HG03469 (cell line): ENCODE results near the gene NPY2R.

ENCODE experiments used
- ATAC-seq: cut with Tn5 transposase; IDR thresholded peaks from one replicate; pipeline ENCODE4 v1.9.1; 2021; ENCODE audit warnings: mild to moderate bottlenecking, moderate library complexity, moderate number of reproducible peaks; ENCODE audit not compliant: unreplicated experiment

NPY2R gene

GRCh38 chr4:155248002-155248896 is 39.8 kb downstream of the NPY2R start:
- ATAC-seq, result no peak

GRCh38 chr4:155249016-155249566 is 40.7 kb downstream of the NPY2R start:
- ATAC-seq, result no peak

GRCh38 chr4:155252327-155252726 is 43.9 kb downstream of the NPY2R start:
- ATAC-seq, result no peak

GRCh38 chr4:155263480-155263879 is 55.0 kb downstream of the NPY2R start:
- ATAC-seq, result no peak

- ATAC-seq, result no peak
Measured at GRCh38 chr4:155265113-155265512, 56.7 kb downstream of the NPY2R start.
